Suprapubic skin (tissue), 4 donors: ENCODE results near the gene SFMBT1. TPM values are rescaled to one million over a fixed set of nuclear protein-coding genes. Genes with fewer than 3 reads are reported as not detected.
A peak's percentile ranks its signal among the peaks of the same experiment; 100 is the strongest.

ENCODE experiments used
- DNase-seq, 2 donors: peaks; one replicate each; pipeline ENCODE4 v3.0.0-alpha.2; 2019; ENCODE audit warnings: low spot score in 2 of 2
- H3K27ac ChIP-seq: fragments of 200-600 bp; sonication (generic); one replicate; pipeline ENCODE4 v1.5.1; 2019
- H3K27me3 ChIP-seq: fragments of 200-600 bp; sonication (generic); one replicate; pipeline ENCODE4 v1.5.1; 2019
- H3K36me3 ChIP-seq: fragments of 200-600 bp; sonication (generic); one replicate; pipeline ENCODE4 v1.5.1; 2019
- H3K4me1 ChIP-seq: fragments of 200-600 bp; sonication (generic); one replicate; pipeline ENCODE4 v1.5.1; 2019
- H3K4me3 ChIP-seq: fragments of 200-600 bp; sonication (generic); one replicate; pipeline ENCODE4 v1.5.1; 2019; ENCODE audit warnings: mild to moderate bottlenecking
- H3K9me3 ChIP-seq: fragments of 200-600 bp; sonication (generic); one replicate; pipeline ENCODE4 v1.5.1; 2019
- CTCF ChIP-seq, 2 donors: fragments of 200-600 bp in 1 of 2; fragments of 450-650 bp in 1 of 2; sonication (generic) in 1 of 2; IDR thresholded peaks; one replicate each; pipeline ENCODE4 v1.5.1; 2016 to 2019; ENCODE audit warnings: antibody characterized with exemption in 2 of 2, mild to moderate bottlenecking in 1 of 2, moderate library complexity in 1 of 2
- EP300 ChIP-seq: sonication (generic); formaldehyde crosslinking; IDR thresholded peaks from one replicate; pipeline ENCODE4 v1.6.1; 2017; ENCODE audit warnings: antibody characterized with exemption
- POLR2A ChIP-seq, 2 donors: fragments of 450-650 bp; IDR thresholded peaks; one replicate each; pipeline ENCODE4 v1.6.1; 2017; ENCODE audit warnings: antibody characterized with exemption in 2 of 2, mild to moderate bottlenecking in 2 of 2, moderate library complexity in 2 of 2
- POLR2AphosphoS5 ChIP-seq, 3 donors: sonication (generic); formaldehyde crosslinking; IDR thresholded peaks; one replicate each; pipeline ENCODE4 v1.6.1; 2017; ENCODE audit warnings: antibody characterized with exemption in 3 of 3
- WGBS: methylation state at CpG from one replicate; pipeline ENCODE4 v1.1.5; 2018; 5-methylcytosine and 5-hydroxymethylcytosine counted together
- total RNA-seq, 4 donors: library from RNA; depleted of rRNA; stranded (reverse); fragments of >200 nt; gene quantifications; one replicate each; pipeline ENCODE4 v1.1.0, GENCODE V29; 2016

Gene SFMBT1
- total RNA-seq, 4 donors from 2014 or later: 9.7 to 25.5 (median 13.1) TPM

GRCh38 chr3:52891164-52891563, 154.7 kb downstream of the SFMBT1 start:
- Histone ChIP-seq H3K9me3 (no peaks in the 10 kb centered on the region), H3K4me3 (no peak overlapping the region), H3K27ac (peak overlapping the region; percentile 42), H3K4me1 (peaks cover 51% of the 10 kb centered on the region), H3K27me3 (no peaks in the 10 kb centered on the region), H3K36me3 (no peaks in the 10 kb centered on the region)
- TF ChIP-seq POLR2A (IDR thresholded peaks at IDR 0.05): no peak
- no peak for TF ChIP-seq POLR2AphosphoS5 (IDR thresholded peaks at IDR 0.05)
- no peak for TF ChIP-seq CTCF (IDR thresholded peaks at IDR 0.05)
- no peak for TF ChIP-seq EP300
- DNase-seq: no peak
- WGBS: 81% methylated on average over 9 of the region's 9 CpGs

DNA sequence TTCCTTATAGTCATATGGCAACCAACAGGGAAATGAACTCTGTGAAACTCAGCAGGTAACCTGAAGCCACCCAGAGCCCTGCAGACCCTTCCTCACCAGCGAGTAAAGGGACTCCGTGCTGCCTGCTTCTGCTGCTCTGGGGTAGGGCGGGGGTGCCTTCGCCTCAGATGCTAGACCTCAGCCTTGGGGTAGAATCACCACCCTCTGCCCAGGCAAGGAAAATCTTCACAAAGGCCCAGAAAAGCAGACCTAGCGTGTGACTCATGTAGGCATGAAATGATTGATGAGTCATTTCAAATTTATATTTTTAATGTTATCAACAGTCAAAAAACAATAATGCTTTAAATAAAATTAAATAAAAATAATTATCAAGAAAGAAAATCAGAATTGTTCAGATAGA, 155.1 kb downstream of the SFMBT1 start:
- 82% methylated on average over 5 of the region's 5 CpGs for WGBS
- H3K4me1 ChIP-seq: peaks cover 46% of the 10 kb centered on the region
- no peak for DNase-seq

DNA sequence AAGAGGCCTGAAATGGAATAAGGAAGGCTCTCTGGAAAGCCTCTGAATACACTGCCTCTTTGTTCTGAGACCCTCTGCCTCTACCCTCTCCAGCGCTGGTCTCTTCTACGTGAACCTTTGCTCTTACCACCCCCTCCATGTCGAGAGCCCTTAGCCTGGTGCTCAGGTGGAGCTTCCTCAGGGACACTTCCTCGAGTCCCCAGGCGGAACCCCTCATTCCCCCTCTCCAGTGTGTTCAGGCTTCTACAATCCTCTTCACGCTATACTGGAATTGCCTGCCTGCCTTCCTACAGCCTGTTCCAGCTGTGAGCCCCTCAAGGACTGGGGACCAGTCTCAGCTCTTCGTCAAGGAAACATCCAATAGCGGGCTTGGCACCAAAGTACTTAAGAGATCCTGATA, 156.0 kb downstream of the SFMBT1 start:
- Histone ChIP-seq H3K4me3 (no peak overlapping the region), H3K27ac (no peak overlapping the region), H3K36me3 (no peaks in the 10 kb centered on the region), H3K27me3 (no peaks in the 10 kb centered on the region), H3K9me3 (no peaks in the 10 kb centered on the region), H3K4me1 (peaks cover 38% of the 10 kb centered on the region)
- no peak for TF ChIP-seq CTCF (IDR thresholded peaks at IDR 0.05)
- no peak for TF ChIP-seq EP300
- no peak for TF ChIP-seq POLR2A (IDR thresholded peaks at IDR 0.05)
- TF ChIP-seq POLR2AphosphoS5 (IDR thresholded peaks at IDR 0.05): no peak
- 91% methylated on average over 8 of the region's 8 CpGs for WGBS
- no peak for DNase-seq

More for the DNA sequence above, 155.1 kb downstream of the SFMBT1 start:
- no peaks in the 10 kb centered on the region for H3K9me3 ChIP-seq
- no peaks in the 10 kb centered on the region for H3K36me3 ChIP-seq
- TF ChIP-seq EP300: no peak
- TF ChIP-seq POLR2A (IDR thresholded peaks at IDR 0.05): no peak
- TF ChIP-seq POLR2AphosphoS5 (IDR thresholded peaks at IDR 0.05): no peak
- TF ChIP-seq CTCF (IDR thresholded peaks at IDR 0.05): no peak
- no peak overlapping the region for H3K4me3 ChIP-seq
- no peak overlapping the region for H3K27ac ChIP-seq
- no peaks in the 10 kb centered on the region for H3K27me3 ChIP-seq

DNA sequence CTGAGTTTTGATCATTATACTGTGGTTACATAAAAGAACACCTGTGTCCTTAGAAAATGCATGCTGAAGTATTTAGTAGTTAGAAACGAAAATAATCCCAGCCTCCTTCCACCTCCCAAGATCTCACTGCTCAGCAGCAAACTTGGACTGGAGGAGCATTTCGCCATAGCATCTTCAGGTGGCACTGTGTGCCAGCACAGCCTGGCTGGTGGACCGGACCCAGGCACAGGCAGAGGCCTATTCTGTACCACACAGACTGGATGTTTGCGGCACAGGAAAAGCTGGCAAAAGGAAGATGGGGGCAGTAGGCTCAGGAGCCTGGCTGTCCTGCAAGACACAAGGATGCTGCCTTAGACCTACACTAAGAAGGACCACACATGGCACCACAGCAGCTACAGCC, 158.7 kb downstream of the SFMBT1 start:
- Histone ChIP-seq H3K4me3 (no peak overlapping the region), H3K36me3 (no peaks in the 10 kb centered on the region), H3K9me3 (no peaks in the 10 kb centered on the region), H3K4me1 (peaks cover 15% of the 10 kb centered on the region), H3K27ac (no peak overlapping the region), H3K27me3 (no peaks in the 10 kb centered on the region)
- no peak for DNase-seq
- WGBS: 84% methylated on average over 4 of the region's 4 CpGs
- TF ChIP-seq EP300 (no peak), CTCF (IDR thresholded peaks at IDR 0.05) (no peak), POLR2AphosphoS5 (IDR thresholded peaks at IDR 0.05) (no peak), POLR2A (IDR thresholded peaks at IDR 0.05) (no peak)

GRCh38 chr3:52886049-52886730, 159.7 kb downstream of the SFMBT1 start:
- no peaks in the 10 kb centered on the region for H3K36me3 ChIP-seq
- WGBS: 81% methylated on average over 5 of the region's 5 CpGs
- H3K9me3 ChIP-seq: no peaks in the 10 kb centered on the region
- peaks cover 6% of the 10 kb centered on the region for H3K4me1 ChIP-seq
- TF ChIP-seq CTCF (IDR thresholded peaks at IDR 0.05) (no peak), POLR2A (IDR thresholded peaks at IDR 0.05) (no peak), POLR2AphosphoS5 (IDR thresholded peaks at IDR 0.05) (no peak), EP300 (no peak)
- H3K4me3 ChIP-seq: no peak overlapping the region
- no peaks in the 10 kb centered on the region for H3K27me3 ChIP-seq
- no peak for DNase-seq
- no peak overlapping the region for H3K27ac ChIP-seq
